Gastroesophageal sphincter (tissue), 3 donors: ENCODE measurements around the gene NCOR1.

Experiments used
- CTCF ChIP-seq, 4 experiments: fragments of 200-600 bp in 2 of 4; fragments of 450-650 bp in 2 of 4; sonication (generic) in 1 of 4; IDR thresholded peaks; one replicate each; pipeline ENCODE4 v1.5.1; 2017 to 2019; ENCODE audit warnings: antibody characterized with exemption in 4 of 4, mild to moderate bottlenecking in 2 of 4, moderate library complexity in 2 of 4
- POLR2A ChIP-seq, 2 donors: fragments of 450-650 bp; IDR thresholded peaks; one replicate each; pipeline ENCODE4 v1.6.1; 2017; ENCODE audit warnings: antibody characterized with exemption in 2 of 2, mild to moderate bottlenecking in 2 of 2, moderate library complexity in 1 of 2

GRCh38 chr17:16040710-16041251 lies 174.6 kb downstream of the NCOR1 start:
- no peak for TF ChIP-seq POLR2A (IDR thresholded peaks at IDR 0.05)
- TF ChIP-seq CTCF (IDR thresholded peaks at IDR 0.05): no peak
